Measurements from ENCODE around the gene CREBBP.

GRCh38 chr16:3810818-3811217 lies 69.7 kb downstream of the CREBBP start:
- TF ChIP-seq CTCF (IDR thresholded peaks at IDR 0.05) (no peak), ZFX (IDR thresholded peaks at IDR 0.05; ENCODE audit: borderline replicate concordance) (no peak)
